Posterior vena cava (tissue), 2 donors: ENCODE data around the gene SWAP70. TPM values are rescaled to one million over a fixed set of nuclear protein-coding genes. Genes with fewer than 3 reads are reported as not detected.

Experiments
- DNase-seq: peaks from one replicate; pipeline ENCODE4 v3.0.0-alpha.2; 2020; ENCODE audit warnings: low spot score
- intact Hi-C, 2 donors: fragments of 100-400 bp; cut with DNase I; formaldehyde crosslinking; loops; one replicate each; pipeline versions ENCODE4 v1.14.1 to v1.14.2; 2022 to 2023
- total RNA-seq, 2 donors: library from RNA; stranded (reverse); fragmentation: NEBNext Ultra II Directional; extraction: Animal tissue kit (Norgen Biotek cat#: 25700); gene quantifications; one replicate each; pipeline ENCODE4 v1.2.1, GENCODE V29; 2021
- donor health status: DM: yes; HTN: yes; CAD: no.
- donor health status: DM: yes; HTN: yes; CAD: no.

SWAP70 gene
- total RNA-seq, 2 donors from 2014 or later: 39.4 to 57.0 TPM

DNA sequence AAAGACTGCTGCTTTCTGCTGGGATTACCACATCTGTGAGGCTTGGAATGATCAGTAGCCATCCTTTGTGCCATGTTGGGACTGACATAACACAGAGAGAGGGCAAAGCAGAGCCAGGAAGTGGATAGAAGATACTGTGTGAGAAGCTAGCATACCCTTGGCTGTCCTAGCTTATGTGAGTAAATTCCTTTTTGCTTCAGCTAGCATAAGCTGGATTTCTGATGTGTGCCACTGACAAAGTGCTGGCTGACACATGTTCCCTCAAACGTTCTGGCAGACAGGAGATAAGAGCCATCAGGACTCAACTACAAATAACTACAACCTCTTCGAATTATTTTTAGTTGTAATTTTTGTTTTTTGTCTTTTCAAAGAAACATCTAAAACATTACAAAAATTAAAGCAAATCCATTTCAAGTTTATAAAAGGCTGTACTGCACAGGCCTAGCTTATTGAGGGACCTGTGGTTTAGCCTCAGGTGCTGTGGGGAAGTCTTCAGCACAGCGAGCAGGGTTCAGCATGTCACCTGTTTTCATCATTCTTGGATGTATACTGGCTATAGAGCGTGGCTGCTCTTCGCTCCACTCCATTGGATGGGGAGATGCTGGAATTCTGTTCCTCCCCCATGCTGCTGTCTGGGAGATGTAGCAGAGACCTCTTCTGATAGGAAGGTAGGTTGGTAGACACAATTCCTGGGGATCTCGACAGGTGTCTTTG lies 120.9 kb downstream of the SWAP70 start:
- DNase-seq: no peak
- intact Hi-C loops: no loop called here

- DNase-seq: no peak
- intact Hi-C loops: no loop called here
Measured at GRCh38 chr11:9787260-9787659, 123.4 kb downstream of the SWAP70 start.

- intact Hi-C loops: no loop called here
- no peak for DNase-seq
Measured at GRCh38 chr11:9787981-9788521, 124.2 kb downstream of the SWAP70 start.

GRCh38 chr11:9789910-9790309 lies 126.0 kb downstream of the SWAP70 start:
- DNase-seq: no peak
- intact Hi-C loops: no loop called here

DNA sequence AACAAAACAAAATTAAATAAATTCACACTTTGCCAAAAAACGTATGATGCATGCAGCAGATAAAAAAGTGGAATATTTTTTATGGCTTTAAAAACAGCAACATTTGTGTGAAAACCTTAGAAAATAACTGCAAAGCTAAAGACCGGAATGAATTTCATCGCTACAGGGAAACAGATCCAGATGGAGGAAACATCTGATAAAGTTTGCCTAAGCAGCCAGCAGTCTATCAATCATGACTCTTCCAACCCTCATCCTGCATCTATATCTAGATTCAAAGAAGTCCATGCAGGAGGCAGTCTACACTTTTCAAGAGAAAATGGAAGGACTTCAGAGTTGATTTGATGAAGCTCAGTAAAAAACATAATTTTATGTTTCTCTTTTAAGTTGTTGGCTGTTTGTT lies 126.8 kb downstream of the SWAP70 start:
- intact Hi-C loops: no loop called here
- no peak for DNase-seq

DNA sequence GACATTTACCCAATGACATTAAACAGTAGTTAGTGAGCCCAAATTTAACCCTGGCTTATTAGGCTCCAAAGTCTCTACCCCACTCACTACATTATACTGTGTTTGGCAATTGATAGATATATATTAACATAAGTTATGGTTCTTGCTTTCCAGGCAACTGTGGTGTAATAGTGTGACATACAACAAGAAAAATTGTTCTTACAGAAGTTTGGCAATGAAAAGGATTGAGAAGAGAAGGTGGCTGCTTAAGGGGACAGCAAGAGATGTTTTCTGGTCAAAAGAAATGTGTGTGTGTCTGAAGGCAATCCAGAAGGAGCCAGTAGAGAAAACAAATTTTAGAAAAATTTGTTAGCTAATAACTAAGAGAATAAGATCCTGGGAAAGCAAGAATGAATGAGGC lies 132.4 kb downstream of the SWAP70 start:
- intact Hi-C loops: no loop called here
- DNase-seq: no peak

- intact Hi-C loops: no loop called here
- no peak for DNase-seq
Measured at GRCh38 chr11:9796854-9797253, 133.0 kb downstream of the SWAP70 start.

- intact Hi-C loops: no loop called here
- DNase-seq: no peak
Measured at GRCh38 chr11:9797300-9797699, 133.4 kb downstream of the SWAP70 start.

DNA sequence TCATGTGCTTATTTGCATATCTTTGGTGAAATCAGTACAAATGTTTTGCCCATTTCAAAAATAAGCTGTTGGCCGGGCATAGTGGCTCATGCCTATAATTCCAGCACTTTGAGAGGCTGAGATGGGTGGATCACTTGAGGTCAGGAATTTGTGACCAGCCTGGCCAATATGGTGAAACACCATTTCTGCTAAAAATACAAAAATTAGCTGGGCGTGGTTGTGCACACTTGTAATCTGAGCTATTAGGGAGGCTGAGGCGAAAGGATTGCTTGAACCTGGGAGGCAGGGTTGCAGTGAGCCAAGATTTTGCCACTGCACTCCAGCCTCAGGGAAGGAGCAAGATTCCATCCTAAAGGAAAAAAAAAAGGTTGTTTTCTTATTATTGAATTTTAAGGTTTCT lies 136.0 kb downstream of the SWAP70 start:
- intact Hi-C loops: no loop called here
- no peak for DNase-seq

DNA sequence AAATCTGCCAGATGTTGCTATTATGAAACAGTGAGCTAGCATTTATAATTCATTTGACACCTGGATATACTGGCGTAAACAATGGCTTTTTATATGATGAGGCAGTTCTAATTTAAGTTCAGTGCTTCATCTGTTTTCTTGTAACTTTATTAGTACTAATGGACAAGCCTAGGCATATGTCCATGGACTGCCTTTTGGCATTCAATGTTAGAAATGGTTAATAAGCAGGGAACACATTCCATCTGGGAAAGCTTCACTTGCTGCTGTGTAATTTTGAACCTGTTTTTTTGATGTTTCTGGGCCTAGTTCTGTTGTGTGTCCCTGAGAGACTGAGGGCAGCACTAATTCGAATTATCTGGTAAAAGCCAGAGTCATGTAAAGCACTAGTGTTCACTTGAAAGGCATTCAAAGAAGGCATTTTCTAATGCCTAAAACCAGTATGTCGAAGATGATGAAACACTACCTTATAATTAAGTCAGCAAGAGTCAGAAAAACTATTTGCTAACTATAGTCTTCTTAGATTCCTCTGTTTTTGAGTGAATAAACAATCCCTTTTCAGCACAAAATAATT lies 138.5 kb downstream of the SWAP70 start:
- intact Hi-C loops: no loop called here
- DNase-seq: no peak

Other genes starting within 250 kb of the SWAP70 start
- 10 to 100 TPM; 28.5 to 31.3 TPM for gene ZNF143, start 203.1 kb upstream of the SWAP70 start, total RNA-seq
- gene WEE1, start 90.4 kb upstream of the SWAP70 start, total RNA-seq: 10 to 100 TPM; 16.7 to 24.0 TPM